ENCODE measurements around the gene TXNDC5.

The TXNDC5 gene

GRCh38 chr6:7866526-7866925 lies 44.1 kb downstream of the TXNDC5 start:
- H3K9me2 ChIP-seq (ENCODE audit: low read depth, low read length) = no peaks in the 10 kb centered on the region
- no peak overlapping the region for H2AFZ ChIP-seq (ENCODE audit: low read length)
- H3K27me3 ChIP-seq (ENCODE audit: insufficient read depth, low read length) = no peaks in the 10 kb centered on the region
- H3K4me2 ChIP-seq (ENCODE audit: low read length) = no peak overlapping the region
- H3K9ac ChIP-seq (ENCODE audit: low read length) = no peak overlapping the region
- H4K20me1 ChIP-seq (ENCODE audit: insufficient read depth, low read length) = no peaks in the 10 kb centered on the region
- H3K4me3 ChIP-seq (ENCODE audit: low read depth, low read length, poor library complexity, severe bottlenecking) = no peak overlapping the region
- H3K79me2 ChIP-seq (ENCODE audit: insufficient read depth, low read length) = no peaks in the 10 kb centered on the region
- no peaks in the 10 kb centered on the region for H3K4me1 ChIP-seq (ENCODE audit: insufficient read depth, low read length, severe bottlenecking)
- TF ChIP-seq EZH2 (IDR thresholded peaks at IDR 0.05; ENCODE audit: borderline replicate concordance, low read length) (no peak), CTCF (IDR thresholded peaks at IDR 0.05; ENCODE audit: low read length) (no peak)
- H3F3A ChIP-seq (ENCODE audit: insufficient read depth, low read length) = no peaks in the 10 kb centered on the region
- H3K36me3 ChIP-seq (ENCODE audit: insufficient read depth, low read length) = no peaks in the 10 kb centered on the region
- no peak overlapping the region for H3K27ac ChIP-seq (ENCODE audit: low read depth, low read length, poor library complexity, severe bottlenecking)
- H3K9me3 ChIP-seq (ENCODE audit: low read length) = no peaks in the 10 kb centered on the region

- Histone ChIP-seq H4K20me1 (ENCODE audit: insufficient read depth, low read length) (no peaks in the 10 kb centered on the region), H3K4me3 (ENCODE audit: low read depth, low read length, poor library complexity, severe bottlenecking) (no peak overlapping the region), H3F3A (ENCODE audit: insufficient read depth, low read length) (no peaks in the 10 kb centered on the region)
These were observed 44.8 kb downstream of the TXNDC5 start for GRCh38 chr6:7865781-7866180.

GRCh38 chr6:7859591-7859990 lies 51.0 kb downstream of the TXNDC5 start:
- TF ChIP-seq EZH2 (IDR thresholded peaks at IDR 0.05; ENCODE audit: borderline replicate concordance, low read length) = no peak
- no peak for TF ChIP-seq CTCF (IDR thresholded peaks at IDR 0.05; ENCODE audit: low read length)
- Histone ChIP-seq H3K9me3 (ENCODE audit: low read length) (no peaks in the 10 kb centered on the region), H3K4me3 (ENCODE audit: low read depth, low read length, poor library complexity, severe bottlenecking) (no peak overlapping the region), H2AFZ (ENCODE audit: low read length) (no peak overlapping the region), H3K79me2 (ENCODE audit: insufficient read depth, low read length) (no peaks in the 10 kb centered on the region), H4K20me1 (ENCODE audit: insufficient read depth, low read length) (no peaks in the 10 kb centered on the region), H3K36me3 (ENCODE audit: insufficient read depth, low read length) (no peaks in the 10 kb centered on the region), H3K4me1 (ENCODE audit: insufficient read depth, low read length, severe bottlenecking) (no peaks in the 10 kb centered on the region), H3K9me2 (ENCODE audit: low read depth, low read length) (no peaks in the 10 kb centered on the region), H3K9ac (ENCODE audit: low read length) (no peak overlapping the region), H3K4me2 (ENCODE audit: low read length) (no peak overlapping the region), H3K27me3 (ENCODE audit: insufficient read depth, low read length) (peaks cover 2% of the 10 kb centered on the region; the same call in 1 of the 2 replicates), H3F3A (ENCODE audit: insufficient read depth, low read length) (no peaks in the 10 kb centered on the region), H3K27ac (ENCODE audit: low read depth, low read length, poor library complexity, severe bottlenecking) (no peak overlapping the region)

More at GRCh38 chr6:7865781-7866180, 44.8 kb downstream of the TXNDC5 start:
- Histone ChIP-seq H3K4me2 (ENCODE audit: low read length) (no peak overlapping the region), H3K4me1 (ENCODE audit: insufficient read depth, low read length, severe bottlenecking) (no peaks in the 10 kb centered on the region), H3K9me3 (ENCODE audit: low read length) (no peaks in the 10 kb centered on the region), H3K27me3 (ENCODE audit: insufficient read depth, low read length) (no peaks in the 10 kb centered on the region), H3K9me2 (ENCODE audit: low read depth, low read length) (no peaks in the 10 kb centered on the region), H3K9ac (ENCODE audit: low read length) (no peak overlapping the region), H2AFZ (ENCODE audit: low read length) (no peak overlapping the region), H3K36me3 (ENCODE audit: insufficient read depth, low read length) (no peaks in the 10 kb centered on the region), H3K27ac (ENCODE audit: low read depth, low read length, poor library complexity, severe bottlenecking) (no peak overlapping the region), H3K79me2 (ENCODE audit: insufficient read depth, low read length) (no peaks in the 10 kb centered on the region)
- TF ChIP-seq CTCF (IDR thresholded peaks at IDR 0.05; ENCODE audit: low read length) (no peak), EZH2 (IDR thresholded peaks at IDR 0.05; ENCODE audit: borderline replicate concordance, low read length) (no peak)

Measured in OCI-LY1 (cell line).